ENCODE measurements around the gene PRDM16.

DNA sequence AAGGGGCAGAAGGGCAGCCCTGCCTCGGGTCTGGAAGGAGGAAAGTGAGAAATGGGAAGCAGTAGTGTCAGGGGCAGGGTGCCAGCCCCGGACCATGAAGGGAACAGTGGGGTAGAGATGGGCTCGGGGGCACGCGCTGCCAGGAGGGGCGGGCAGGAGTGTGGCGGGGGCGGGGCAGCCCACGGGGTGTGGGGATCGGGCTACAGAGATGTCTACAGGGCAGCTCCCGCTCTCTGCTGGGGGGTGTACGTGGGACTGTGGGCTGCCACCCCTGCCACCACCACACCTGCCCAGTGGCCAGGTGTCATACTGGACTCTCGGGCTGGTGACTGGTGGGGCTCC, 392.9 kb downstream of the PRDM16 start:
- no peak for TF ChIP-seq EP300 (IDR thresholded peaks at IDR 0.05)
- TF ChIP-seq, protein P1, sequence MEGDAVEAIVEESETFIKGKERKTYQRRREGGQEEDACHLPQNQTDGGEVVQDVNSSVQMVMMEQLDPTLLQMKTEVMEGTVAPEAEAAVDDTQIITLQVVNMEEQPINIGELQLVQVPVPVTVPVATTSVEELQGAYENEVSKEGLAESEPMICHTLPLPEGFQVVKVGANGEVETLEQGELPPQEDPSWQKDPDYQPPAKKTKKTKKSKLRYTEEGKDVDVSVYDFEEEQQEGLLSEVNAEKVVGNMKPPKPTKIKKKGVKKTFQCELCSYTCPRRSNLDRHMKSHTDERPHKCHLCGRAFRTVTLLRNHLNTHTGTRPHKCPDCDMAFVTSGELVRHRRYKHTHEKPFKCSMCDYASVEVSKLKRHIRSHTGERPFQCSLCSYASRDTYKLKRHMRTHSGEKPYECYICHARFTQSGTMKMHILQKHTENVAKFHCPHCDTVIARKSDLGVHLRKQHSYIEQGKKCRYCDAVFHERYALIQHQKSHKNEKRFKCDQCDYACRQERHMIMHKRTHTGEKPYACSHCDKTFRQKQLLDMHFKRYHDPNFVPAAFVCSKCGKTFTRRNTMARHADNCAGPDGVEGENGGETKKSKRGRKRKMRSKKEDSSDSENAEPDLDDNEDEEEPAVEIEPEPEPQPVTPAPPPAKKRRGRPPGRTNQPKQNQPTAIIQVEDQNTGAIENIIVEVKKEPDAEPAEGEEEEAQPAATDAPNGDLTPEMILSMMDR (IDR thresholded peaks at IDR 0.05) = no peak
